GM12892 (cell line): ENCODE data around the gene YES1.
"Not testable (repeated sequence)": the region's sequence is repeated elsewhere in the genome, so short reads cannot be mapped to it uniquely, and the experiment has no call there.

Experiments
- DNase-seq: peaks from one replicate; pipeline ENCODE4 v3.0.0; 2011; ENCODE audit not compliant: insufficient read length
- FAIRE-seq: peaks from 2 replicates; lab custom pipeline; 2011; peaks lifted over from hg19 to GRCh38; lab: Jason Lieb, UNC
- POLR2A ChIP-seq: IDR thresholded peaks from 2 replicates; pipeline ENCODE4 v1.6.1; 2011; ENCODE audit warnings: low read depth, low read length, control low read depth
- POLR2AphosphoS5 ChIP-seq: IDR thresholded peaks from 2 replicates; pipeline ENCODE4 v1.6.1; 2011; ENCODE audit warnings: low read depth, low read length, control low read depth
- TAF1 ChIP-seq: IDR thresholded peaks from 2 replicates; pipeline ENCODE4 v1.6.1; 2011; ENCODE audit warnings: low read depth, mild to moderate bottlenecking, control low read depth, low read length, borderline replicate concordance

The YES1 gene

GRCh38 chr18:774811-775210 lies 37.2 kb downstream of the YES1 start:
- TF ChIP-seq POLR2A (no peak), TAF1 (no peak), POLR2AphosphoS5 (no peak)
- DNase-seq = no peak
- FAIRE-seq = no peak

GRCh38 chr18:773980-774624 lies 37.9 kb downstream of the YES1 start:
- no peak for TF ChIP-seq TAF1
- no peak for TF ChIP-seq POLR2A
- no peak for TF ChIP-seq POLR2AphosphoS5
- no peak for DNase-seq
- no peak for FAIRE-seq

- DNase-seq (no peak), FAIRE-seq (no peak)
- TF ChIP-seq POLR2A (no peak), POLR2AphosphoS5 (no peak), TAF1 (no peak)
Measured at GRCh38 chr18:770583-770961, 41.5 kb downstream of the YES1 start.

- FAIRE-seq (no peak), DNase-seq (no peak)
- TF ChIP-seq POLR2AphosphoS5 (no peak), POLR2A (no peak), TAF1 (no peak)
Measured at GRCh38 chr18:767961-768360, 44.1 kb downstream of the YES1 start.

GRCh38 chr18:767084-767882 lies 44.8 kb downstream of the YES1 start:
- TF ChIP-seq TAF1 (no peak), POLR2AphosphoS5 (no peak), POLR2A (no peak)
- DNase-seq (no peak), FAIRE-seq (no peak)

- no peak for FAIRE-seq
- TF ChIP-seq POLR2AphosphoS5 (no peak), TAF1 (no peak), POLR2A (no peak)
- no peak for DNase-seq
Measured at GRCh38 chr18:766550-766860, 45.5 kb downstream of the YES1 start.

GRCh38 chr18:765764-766549 lies 46.1 kb downstream of the YES1 start:
- DNase-seq (no peak), FAIRE-seq (no peak)
- TF ChIP-seq POLR2AphosphoS5 = no peak
- TF ChIP-seq POLR2A = no peak
- TF ChIP-seq TAF1 = no peak

- DNase-seq, FAIRE-seq: not testable (repeated sequence)
Measured at GRCh38 chr18:759864-760263, 52.2 kb downstream of the YES1 start.

GRCh38 chr18:755506-755905 lies 56.5 kb downstream of the YES1 start:
- no peak for TF ChIP-seq POLR2A
- no peak for TF ChIP-seq POLR2AphosphoS5
- no peak for TF ChIP-seq TAF1
- DNase-seq (no peak), FAIRE-seq (no peak)

GRCh38 chr18:754656-755055 lies 57.4 kb downstream of the YES1 start:
- no peak for DNase-seq
- no peak for FAIRE-seq
- no peak for TF ChIP-seq POLR2A
- TF ChIP-seq TAF1 = no peak
- TF ChIP-seq POLR2AphosphoS5 = no peak

- no peak for FAIRE-seq
- TF ChIP-seq POLR2A = no peak
- no peak for TF ChIP-seq TAF1
- TF ChIP-seq POLR2AphosphoS5 = no peak
- DNase-seq = no peak
Measured at GRCh38 chr18:750456-750855, 61.6 kb downstream of the YES1 start.

GRCh38 chr18:744832-745597 lies 67.0 kb downstream of the YES1 start:
- DNase-seq = no peak
- TF ChIP-seq TAF1 = no peak
- no peak for TF ChIP-seq POLR2A
- no peak for TF ChIP-seq POLR2AphosphoS5
- FAIRE-seq = no peak
